Bronchial epithelial cell (primary cell): ENCODE results near the gene FSTL4. TPM values are rescaled to one million over a fixed set of nuclear protein-coding genes. Genes with fewer than 3 reads are reported as not detected.

Experiments used
- DNase-seq: peaks from one replicate; pipeline ENCODE4 v3.0.0-alpha.2; 2010; ENCODE audit warnings: low read depth
- FAIRE-seq: peaks from 2 replicates; lab custom pipeline; 2011; peaks lifted over from hg19 to GRCh38; lab: Jason Lieb, UNC
- H3K27me3 ChIP-seq: 2 replicates; pipeline ENCODE4 v1.5.1; 2011; ENCODE audit warnings: low read length; ENCODE audit not compliant: control insufficient read depth, insufficient read depth
- H3K36me3 ChIP-seq: 2 replicates; pipeline ENCODE4 v1.5.1; 2011; ENCODE audit warnings: low read length; ENCODE audit not compliant: control insufficient read depth, insufficient read depth
- H3K4me3 ChIP-seq: 2 replicates; pipeline ENCODE4 v1.5.1; 2011; ENCODE audit warnings: mild to moderate bottlenecking, low read depth, low read length, control low read depth
- CTCF ChIP-seq: IDR thresholded peaks from 2 replicates; pipeline ENCODE4 v1.5.1; 2011; ENCODE audit warnings: mild to moderate bottlenecking, moderate library complexity, low read length, control low read depth, inconsistent platforms; ENCODE audit not compliant: insufficient read depth, severe bottlenecking
- total RNA-seq: library from RNA; depleted of rRNA; stranded (reverse); fragments of >200 nt; gene quantifications from 2 replicates; pipeline ENCODE4 v1.2.1, GENCODE V29; 2014

Gene FSTL4
- total RNA-seq, 1 donor from 2014 or later = not detected

GRCh38 chr5:133303298-133303697, 309.0 kb downstream of the FSTL4 start:
- FAIRE-seq (no peak), DNase-seq (no peak)
- Histone ChIP-seq H3K27me3 (peaks cover 4% of the 10 kb centered on the region), H3K36me3 (no peaks in the 10 kb centered on the region), H3K4me3 (no peak overlapping the region)
- no peak for TF ChIP-seq CTCF

- no peak for FAIRE-seq
- Histone ChIP-seq H3K4me3 (no peak overlapping the region), H3K36me3 (no peaks in the 10 kb centered on the region)
Measured at GRCh38 chr5:133299728-133300127, 312.6 kb downstream of the FSTL4 start.

GRCh38 chr5:133299021-133299420, 313.3 kb downstream of the FSTL4 start:
- no peak for TF ChIP-seq CTCF
- FAIRE-seq (no peak), DNase-seq (no peak)
- no peak overlapping the region for H3K4me3 ChIP-seq
- H3K36me3 ChIP-seq = no peaks in the 10 kb centered on the region
- peaks cover 4% of the 10 kb centered on the region for H3K27me3 ChIP-seq

More at GRCh38 chr5:133299728-133300127, 312.6 kb downstream of the FSTL4 start:
- no peak for TF ChIP-seq CTCF
- H3K27me3 ChIP-seq = peaks cover 4% of the 10 kb centered on the region
- no peak for DNase-seq

GRCh38 chr5:133298447-133298846, 313.9 kb downstream of the FSTL4 start:
- FAIRE-seq (no peak), DNase-seq (no peak)
- Histone ChIP-seq H3K4me3 (no peak overlapping the region), H3K36me3 (no peaks in the 10 kb centered on the region), H3K27me3 (peaks cover 4% of the 10 kb centered on the region)
- no peak for TF ChIP-seq CTCF

- FAIRE-seq = no peak
- H3K27me3 ChIP-seq = peaks cover 3% of the 10 kb centered on the region
- TF ChIP-seq CTCF = no peak
- H3K4me3 ChIP-seq = no peak overlapping the region
- no peak for DNase-seq
- H3K36me3 ChIP-seq = no peaks in the 10 kb centered on the region
Measured at GRCh38 chr5:133297293-133297692, 315.0 kb downstream of the FSTL4 start.

- FAIRE-seq = no peak
- no peak overlapping the region for H3K4me3 ChIP-seq
- no peak for TF ChIP-seq CTCF
Measured at GRCh38 chr5:133296624-133297023, 315.7 kb downstream of the FSTL4 start.

More at GRCh38 chr5:133296624-133297023, 315.7 kb downstream of the FSTL4 start:
- Histone ChIP-seq H3K27me3 (peaks cover 3% of the 10 kb centered on the region), H3K36me3 (no peaks in the 10 kb centered on the region)
- no peak for DNase-seq
